OCI-LY7 (cell line): ENCODE data around the gene CLMN.

Source experiments
- EZH2phosphoT487 ChIP-seq: fragments of 200-600 bp; sonication (generic); IDR thresholded peaks from 2 replicates; pipeline ENCODE4 v1.6.1; 2018; ENCODE audit warnings: low read depth, borderline replicate concordance, mild to moderate bottlenecking, mixed run types, antibody characterized with exemption, low read length, moderate library complexity, mixed read lengths
- TF ChIP-seq, protein P1 (sequence below): fragments of 200-600 bp; sonication (generic); conservative IDR thresholded peaks from 2 replicates; pipeline ENCODE4 v1.5.1; 2014; ENCODE audit warnings: mild to moderate bottlenecking, antibody characterized with exemption, low read length, moderate library complexity, mixed read lengths

DNA sequence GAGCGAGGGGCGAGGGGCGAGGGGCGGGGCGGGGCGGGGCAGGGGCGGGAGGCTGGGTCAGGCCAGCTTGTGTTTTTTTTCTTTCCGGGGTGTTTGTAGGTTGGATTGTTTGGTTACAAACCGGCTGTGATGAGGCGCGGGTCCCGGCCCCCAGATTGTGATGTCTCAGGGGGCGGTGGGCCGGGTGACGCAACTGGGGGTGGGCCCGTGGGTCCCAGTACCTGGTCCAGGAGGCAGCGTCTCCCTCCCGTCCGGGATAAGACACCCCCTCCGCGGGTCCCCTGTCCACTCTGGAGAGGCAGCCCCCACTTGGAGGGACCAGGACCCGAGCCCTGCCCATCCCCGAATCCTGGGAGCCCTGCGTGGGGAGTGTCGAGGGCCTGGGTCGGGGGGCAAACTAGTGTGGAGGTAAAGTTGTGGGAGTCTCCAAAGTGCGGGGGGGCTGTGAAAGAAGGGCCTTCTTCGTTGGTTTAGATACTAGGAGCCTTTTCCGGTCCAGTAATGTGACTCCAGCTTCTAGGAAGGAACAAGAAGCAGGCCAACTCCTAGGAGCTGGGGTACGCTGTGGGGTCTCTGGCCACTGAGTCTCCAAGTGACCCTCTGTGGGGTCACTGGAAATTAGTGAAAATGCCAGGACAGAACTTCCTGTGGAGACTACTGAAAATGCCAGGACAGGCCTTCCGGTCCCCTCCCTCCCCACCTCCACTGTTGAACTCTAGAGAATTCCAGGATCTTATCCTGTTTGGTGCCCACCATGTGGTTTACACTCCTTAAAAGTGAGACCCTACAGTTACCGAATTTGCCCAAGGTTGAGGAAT lies 579 bp upstream of the CLMN start:
- TF ChIP-seq, protein P1, sequence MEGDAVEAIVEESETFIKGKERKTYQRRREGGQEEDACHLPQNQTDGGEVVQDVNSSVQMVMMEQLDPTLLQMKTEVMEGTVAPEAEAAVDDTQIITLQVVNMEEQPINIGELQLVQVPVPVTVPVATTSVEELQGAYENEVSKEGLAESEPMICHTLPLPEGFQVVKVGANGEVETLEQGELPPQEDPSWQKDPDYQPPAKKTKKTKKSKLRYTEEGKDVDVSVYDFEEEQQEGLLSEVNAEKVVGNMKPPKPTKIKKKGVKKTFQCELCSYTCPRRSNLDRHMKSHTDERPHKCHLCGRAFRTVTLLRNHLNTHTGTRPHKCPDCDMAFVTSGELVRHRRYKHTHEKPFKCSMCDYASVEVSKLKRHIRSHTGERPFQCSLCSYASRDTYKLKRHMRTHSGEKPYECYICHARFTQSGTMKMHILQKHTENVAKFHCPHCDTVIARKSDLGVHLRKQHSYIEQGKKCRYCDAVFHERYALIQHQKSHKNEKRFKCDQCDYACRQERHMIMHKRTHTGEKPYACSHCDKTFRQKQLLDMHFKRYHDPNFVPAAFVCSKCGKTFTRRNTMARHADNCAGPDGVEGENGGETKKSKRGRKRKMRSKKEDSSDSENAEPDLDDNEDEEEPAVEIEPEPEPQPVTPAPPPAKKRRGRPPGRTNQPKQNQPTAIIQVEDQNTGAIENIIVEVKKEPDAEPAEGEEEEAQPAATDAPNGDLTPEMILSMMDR: no peak
- TF ChIP-seq EZH2phosphoT487: no peak
